Keratinocyte (primary cell): ENCODE results near the gene GRIN1. TPM values are rescaled to one million over a fixed set of nuclear protein-coding genes. Genes with fewer than 3 reads are reported as not detected.

Source experiments
- DNase-seq: peaks from one replicate; pipeline ENCODE4 v3.0.0-alpha.2; 2011; ENCODE audit warnings: low read depth, missing footprints, low spot score
- FAIRE-seq: peaks from 2 replicates; lab custom pipeline; 2011; peaks lifted over from hg19 to GRCh38; lab: Jason Lieb, UNC
- H2AFZ ChIP-seq: 2 replicates; pipeline ENCODE4 v1.6.0; 2012; ENCODE audit warnings: low read length, control low read depth, inconsistent platforms; ENCODE audit not compliant: control insufficient read depth
- H3K27ac ChIP-seq: 2 replicates; pipeline ENCODE4 v1.5.1; 2011; ENCODE audit warnings: low read length; ENCODE audit not compliant: control insufficient read depth, insufficient read depth
- H3K27me3 ChIP-seq: 3 replicates; pipeline ENCODE4 v1.6.0; 2011; ENCODE audit warnings: low read length; ENCODE audit not compliant: control insufficient read depth, insufficient read depth; ENCODE audit errors: extremely low read depth
- H3K36me3 ChIP-seq, 2 experiments: 2 replicates in 1 of 2; 3 replicates in 1 of 2; pipeline ENCODE4 v1.5.1; 2011; ENCODE audit warnings: low read length in 2 of 2, mild to moderate bottlenecking in 1 of 2; ENCODE audit not compliant: control insufficient read depth in 2 of 2, insufficient read depth in 2 of 2; ENCODE audit errors: extremely low read depth in 1 of 2
- H3K4me1 ChIP-seq: 3 replicates; pipeline ENCODE4 v1.5.1; 2011; ENCODE audit warnings: low read length; ENCODE audit not compliant: control insufficient read depth, insufficient read depth; ENCODE audit errors: extremely low read depth
- H3K4me2 ChIP-seq: 3 replicates; pipeline ENCODE4 v1.6.0; 2011; ENCODE audit warnings: low read depth, low read length; ENCODE audit not compliant: control insufficient read depth, insufficient read depth; ENCODE audit errors: extremely low read depth
- H3K4me3 ChIP-seq, 3 experiments: fragments of 200-600 bp in 1 of 3; sonication (generic) in 1 of 3; 2 replicates in 2 of 3; 3 replicates in 1 of 3; pipeline ENCODE4 v1.5.1; 2011 to 2016; ENCODE audit warnings: low read length in 3 of 3, mild to moderate bottlenecking in 3 of 3, control low read depth in 2 of 3, inconsistent platforms in 1 of 3, low read depth in 1 of 3, mixed read lengths in 1 of 3, mixed run types in 1 of 3, moderate library complexity in 1 of 3; ENCODE audit not compliant: control insufficient read depth in 2 of 3, insufficient read depth in 2 of 3; ENCODE audit errors: extremely low read depth in 1 of 3
- H3K79me2 ChIP-seq: 2 replicates; pipeline ENCODE4 v1.6.0; 2012; ENCODE audit warnings: low read length; ENCODE audit not compliant: control insufficient read depth, insufficient read depth
- H3K9ac ChIP-seq: 3 replicates; pipeline ENCODE4 v1.6.0; 2011; ENCODE audit warnings: low read length; ENCODE audit not compliant: control insufficient read depth, insufficient read depth; ENCODE audit errors: extremely low read depth
- H3K9me1 ChIP-seq: 3 replicates; pipeline ENCODE4 v1.6.0; 2011; ENCODE audit warnings: low read length; ENCODE audit not compliant: control insufficient read depth, insufficient read depth; ENCODE audit errors: extremely low read depth
- H3K9me3 ChIP-seq: 2 replicates; pipeline ENCODE4 v1.5.1; 2012; ENCODE audit warnings: low read depth, low read length; ENCODE audit not compliant: control insufficient read depth
- H4K20me1 ChIP-seq: 3 replicates; pipeline ENCODE4 v1.6.0; 2011; ENCODE audit warnings: low read length; ENCODE audit not compliant: control insufficient read depth, insufficient read depth; ENCODE audit errors: extremely low read depth
- CTCF ChIP-seq, 3 experiments: IDR thresholded peaks in 1 of 3; conservative IDR thresholded peaks in 1 of 3; optimal IDR thresholded peaks in 1 of 3; 2 replicates in 2 of 3; 3 replicates in 1 of 3; pipeline versions ENCODE3 to v1.5.1; 2011; ENCODE audit warnings: low read length in 3 of 3, mild to moderate bottlenecking in 3 of 3, moderate library complexity in 2 of 3, control low read depth in 1 of 3, inconsistent platforms in 1 of 3; ENCODE audit not compliant: insufficient read depth in 2 of 3; ENCODE audit errors: extremely low read depth in 1 of 3
- EZH2 ChIP-seq: IDR thresholded peaks from one replicate; pipeline ENCODE4 v1.6.1; 2012; ENCODE audit warnings: inconsistent platforms, mild to moderate bottlenecking, low read length, moderate library complexity
- dilution Hi-C: fragments of 300-500 bp; cut with MboI; formaldehyde crosslinking; loops from one replicate; pipeline ENCODE4 v1.7.0; 2020; ENCODE audit warnings: low sequenced_read_pairs; ENCODE audit not compliant: extremely low pct_ligation_motif_present
- polyA plus RNA-seq, 5 experiments: library from polyadenylated mRNA; depleted of rRNA in 3 of 5; stranded (reverse) in 3 of 5; stranded (forward) in 1 of 5; unstranded in 1 of 5; fragments of >200 nt; gene quantifications; 1 replicate in 1 of 5; 2 replicates in 3 of 5; 3 replicates in 1 of 5; pipeline versions ENCODE4 v1.2.1 to v1.2.3, GENCODE V29; 2011 to 2012; ENCODE audit warnings: missing spikeins in 2 of 5, low read depth in 1 of 5, low replicate concordance in 1 of 5

The GRIN1 gene
- polyA plus RNA-seq, 1 donor (not counting 4 experiments of a cell fraction or from before 2014, with no cell fraction given): 0.03 TPM

GRCh38 chr9:137159105-137160053 is 20.4 kb downstream of the GRIN1 start:
- no peak for FAIRE-seq

GRCh38 chr9:137160054-137160425 is 21.1 kb downstream of the GRIN1 start:
- Histone ChIP-seq H3K4me3 (no peak overlapping the region), H3K4me2 (no peak overlapping the region), H2AFZ (no peak overlapping the region), H3K79me2 (no peaks in the 10 kb centered on the region), H3K36me3 (no peaks in the 10 kb centered on the region), H3K9me3 (no peaks in the 10 kb centered on the region), H3K9ac (no peak overlapping the region), H3K27ac (no peak overlapping the region), H3K27me3 (peaks cover 73% of the 10 kb centered on the region), H3K4me1 (peaks cover 4% of the 10 kb centered on the region), H4K20me1 (no peaks in the 10 kb centered on the region), H3K9me1 (no peaks in the 10 kb centered on the region)
- FAIRE-seq: no peak
- TF ChIP-seq CTCF (optimal IDR thresholded peaks at IDR 0.05 in 1 of 3, IDR thresholded peaks at IDR 0.05 in 1 of 3, conservative IDR thresholded peaks at IDR 0.05 in 1 of 3; ENCODE audit: extremely low read depth in 1 of 3, insufficient read depth in 2 of 3, low read length in 3 of 3) (no peak), EZH2 (no peak)
- dilution Hi-C loops: no loop called here
- no peak for DNase-seq

More at GRCh38 chr9:137159105-137160053, 20.4 kb downstream of the GRIN1 start:
- no peak overlapping the region for H3K4me2 ChIP-seq
- peaks cover 67% of the 10 kb centered on the region for H3K27me3 ChIP-seq
- no peaks in the 10 kb centered on the region for H3K36me3 ChIP-seq
- H3K9me3 ChIP-seq: no peaks in the 10 kb centered on the region
- no peak overlapping the region for H3K9ac ChIP-seq
- no peaks in the 10 kb centered on the region for H4K20me1 ChIP-seq
- no peaks in the 10 kb centered on the region for H3K9me1 ChIP-seq
- dilution Hi-C loops: no loop called here
- no peak overlapping the region for H3K27ac ChIP-seq
- no peak for DNase-seq
- H3K4me3 ChIP-seq: no peak overlapping the region
- TF ChIP-seq EZH2: no peak
- no peak for TF ChIP-seq CTCF (optimal IDR thresholded peaks at IDR 0.05 in 1 of 3, IDR thresholded peaks at IDR 0.05 in 1 of 3, conservative IDR thresholded peaks at IDR 0.05 in 1 of 3; ENCODE audit: extremely low read depth in 1 of 3, insufficient read depth in 2 of 3, low read length in 3 of 3)
- H2AFZ ChIP-seq: no peak overlapping the region
- no peaks in the 10 kb centered on the region for H3K79me2 ChIP-seq
- H3K4me1 ChIP-seq: peaks cover 4% of the 10 kb centered on the region
